ENCODE results near the gene ZNHIT1. TPM values are rescaled to one million over a fixed set of nuclear protein-coding genes. Genes with fewer than 3 reads are reported as not detected.

ZNHIT1 gene
- total RNA-seq, 1 donor from 2014 or later = 39.1 TPM

DNA sequence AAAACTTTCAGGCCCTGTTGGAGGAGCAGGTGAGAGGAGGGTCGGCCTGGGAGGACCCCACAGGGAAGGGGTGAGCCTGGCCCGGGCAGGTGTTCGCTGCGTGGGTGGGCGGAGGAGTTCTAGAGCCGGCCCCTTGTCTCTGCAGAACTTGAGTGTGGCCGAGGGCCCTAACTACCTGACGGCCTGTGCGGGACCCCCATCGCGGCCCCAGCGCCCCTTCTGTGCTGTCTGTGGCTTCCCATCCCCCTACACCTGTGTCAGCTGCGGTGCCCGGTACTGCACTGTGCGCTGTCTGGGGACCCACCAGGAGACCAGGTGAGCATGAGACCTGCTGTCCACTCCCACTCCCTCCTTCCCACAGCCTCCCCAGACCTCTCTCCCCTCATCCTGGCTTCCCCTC, 5.6 kb downstream of the ZNHIT1 start:
- peaks cover 30% of the 10 kb centered on the region for H3K79me2 ChIP-seq (ENCODE audit: low read depth)
- H3K27ac ChIP-seq = no peak overlapping the region
- no peaks in the 10 kb centered on the region for H3K27me3 ChIP-seq
- Mint-ChIP-seq H3K27ac (no peak overlapping the region), H3K4me3 (no peak overlapping the region), H3K27me3 (ENCODE audit: insufficient read depth, low read depth) (peaks cover 10% of the 10 kb centered on the region), H3K4me1 (peaks cover 12% of the 10 kb centered on the region), H3K36me3 (peaks cover 14% of the 10 kb centered on the region), H3K9me3 (no peaks in the 10 kb centered on the region)
- H3K4me2 ChIP-seq = no peak overlapping the region
- H3K36me3 ChIP-seq = no peaks in the 10 kb centered on the region
- H3K4me3 ChIP-seq = no peak overlapping the region
- DNase-seq (ENCODE audit: low spot score) = no peak
- peaks cover 7% of the 10 kb centered on the region for H3K4me1 ChIP-seq
- TF ChIP-seq EZH2phosphoT487 (IDR thresholded peaks at IDR 0.05) (no peak), EZH2 (IDR thresholded peaks at IDR 0.05) (no peak)
- TF ChIP-seq, protein P1, sequence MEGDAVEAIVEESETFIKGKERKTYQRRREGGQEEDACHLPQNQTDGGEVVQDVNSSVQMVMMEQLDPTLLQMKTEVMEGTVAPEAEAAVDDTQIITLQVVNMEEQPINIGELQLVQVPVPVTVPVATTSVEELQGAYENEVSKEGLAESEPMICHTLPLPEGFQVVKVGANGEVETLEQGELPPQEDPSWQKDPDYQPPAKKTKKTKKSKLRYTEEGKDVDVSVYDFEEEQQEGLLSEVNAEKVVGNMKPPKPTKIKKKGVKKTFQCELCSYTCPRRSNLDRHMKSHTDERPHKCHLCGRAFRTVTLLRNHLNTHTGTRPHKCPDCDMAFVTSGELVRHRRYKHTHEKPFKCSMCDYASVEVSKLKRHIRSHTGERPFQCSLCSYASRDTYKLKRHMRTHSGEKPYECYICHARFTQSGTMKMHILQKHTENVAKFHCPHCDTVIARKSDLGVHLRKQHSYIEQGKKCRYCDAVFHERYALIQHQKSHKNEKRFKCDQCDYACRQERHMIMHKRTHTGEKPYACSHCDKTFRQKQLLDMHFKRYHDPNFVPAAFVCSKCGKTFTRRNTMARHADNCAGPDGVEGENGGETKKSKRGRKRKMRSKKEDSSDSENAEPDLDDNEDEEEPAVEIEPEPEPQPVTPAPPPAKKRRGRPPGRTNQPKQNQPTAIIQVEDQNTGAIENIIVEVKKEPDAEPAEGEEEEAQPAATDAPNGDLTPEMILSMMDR (IDR thresholded peaks at IDR 0.05) = no peak
- no peaks in the 10 kb centered on the region for H4K20me1 ChIP-seq (ENCODE audit: low read depth)
- no peak overlapping the region for H2AFZ ChIP-seq (replicated peaks)
- no peaks in the 10 kb centered on the region for H3F3A ChIP-seq (ENCODE audit: low read depth)
- no peaks in the 10 kb centered on the region for H3K9me3 ChIP-seq (ENCODE audit: low read depth)
- no peak overlapping the region for H3K9ac ChIP-seq

DNA sequence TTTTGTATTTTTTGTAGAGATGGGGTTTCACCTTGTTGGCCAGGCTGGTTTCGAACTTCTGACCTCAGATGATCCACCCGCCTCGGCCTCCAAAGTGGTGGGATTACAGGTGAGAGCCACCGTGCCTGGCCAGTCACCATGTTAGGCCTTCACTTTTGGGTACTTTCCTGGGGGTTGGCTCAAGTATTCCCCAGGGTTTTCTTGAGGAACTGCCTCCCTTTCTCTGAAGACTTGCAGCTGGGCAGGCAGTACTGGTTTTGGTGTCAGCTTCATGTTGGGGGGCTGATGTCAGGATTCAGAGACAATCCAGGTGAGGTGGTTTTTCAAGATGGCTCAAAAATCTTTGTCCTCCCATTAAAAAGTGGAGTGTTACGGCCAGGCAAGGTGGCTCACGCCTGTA, 7.7 kb downstream of the ZNHIT1 start:
- H3K9me3 Mint-ChIP-seq = no peaks in the 10 kb centered on the region

DNA sequence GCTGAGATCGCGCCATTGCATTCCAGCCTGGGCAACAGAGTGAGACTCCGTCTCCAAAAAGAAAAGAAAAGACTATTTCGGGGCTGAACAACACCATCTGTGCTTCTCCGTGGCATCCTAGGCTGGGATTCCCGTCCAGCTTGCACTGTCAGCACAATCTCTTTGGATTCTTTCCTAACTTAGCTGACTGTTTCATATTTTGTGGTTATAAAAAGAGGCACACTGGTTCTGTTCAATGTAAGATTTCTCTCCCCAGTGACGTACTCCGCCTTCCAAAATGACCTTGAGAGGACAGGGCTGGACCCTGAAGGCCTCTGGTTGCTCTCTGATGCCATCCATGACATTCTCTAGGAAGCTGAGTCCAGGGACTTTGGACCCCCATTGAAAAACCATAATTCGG, 8.8 kb downstream of the ZNHIT1 start:
- no peak overlapping the region for H3K27ac Mint-ChIP-seq
- Histone ChIP-seq H3K79me2 (ENCODE audit: low read depth) (peaks cover under 1% of the 10 kb centered on the region), H3K4me2 (no peak overlapping the region), H4K20me1 (ENCODE audit: low read depth) (peaks cover 4% of the 10 kb centered on the region), H3K4me1 (no peaks in the 10 kb centered on the region), H3K9me3 (ENCODE audit: low read depth) (no peaks in the 10 kb centered on the region), H3K4me3 (no peak overlapping the region), H3K27ac (no peak overlapping the region), H3K9ac (no peak overlapping the region), H2AFZ (replicated peaks) (no peak overlapping the region), H3K36me3 (no peaks in the 10 kb centered on the region), H3K27me3 (no peaks in the 10 kb centered on the region), H3F3A (ENCODE audit: low read depth) (peaks cover 3% of the 10 kb centered on the region)
- no peak for DNase-seq (ENCODE audit: low spot score)
- H3K36me3 Mint-ChIP-seq = peaks cover 14% of the 10 kb centered on the region
- TF ChIP-seq EZH2 (IDR thresholded peaks at IDR 0.05) = no peak
- TF ChIP-seq, protein P1 (IDR thresholded peaks at IDR 0.05) = no peak
- TF ChIP-seq EZH2phosphoT487 (IDR thresholded peaks at IDR 0.05) = no peak
- peaks cover 6% of the 10 kb centered on the region for H3K27me3 Mint-ChIP-seq (ENCODE audit: insufficient read depth, low read depth)
- no peak overlapping the region for H3K4me3 Mint-ChIP-seq
- no peaks in the 10 kb centered on the region for H3K9me3 Mint-ChIP-seq
- H3K4me1 Mint-ChIP-seq = peaks cover 2% of the 10 kb centered on the region

More for the DNA sequence above, 7.7 kb downstream of the ZNHIT1 start:
- no peaks in the 10 kb centered on the region for H3K9me3 ChIP-seq (ENCODE audit: low read depth)
- H3K4me3 Mint-ChIP-seq = no peak overlapping the region
- H3K79me2 ChIP-seq (ENCODE audit: low read depth) = peaks cover 9% of the 10 kb centered on the region
- no peak overlapping the region for H3K9ac ChIP-seq
- H3K27me3 ChIP-seq = no peaks in the 10 kb centered on the region
- peaks cover 4% of the 10 kb centered on the region for H4K20me1 ChIP-seq (ENCODE audit: low read depth)
- no peak for DNase-seq (ENCODE audit: low spot score)
- H3K36me3 ChIP-seq = no peaks in the 10 kb centered on the region
- H3K4me1 Mint-ChIP-seq = peaks cover 2% of the 10 kb centered on the region
- peaks cover 11% of the 10 kb centered on the region for H3K27me3 Mint-ChIP-seq (ENCODE audit: insufficient read depth, low read depth)
- peaks cover 14% of the 10 kb centered on the region for H3K36me3 Mint-ChIP-seq
- no peak overlapping the region for H3K4me3 ChIP-seq
- H2AFZ ChIP-seq (replicated peaks) = no peak overlapping the region
- H3K27ac Mint-ChIP-seq = no peak overlapping the region
- H3K27ac ChIP-seq = no peak overlapping the region
- no peaks in the 10 kb centered on the region for H3K4me1 ChIP-seq
- no peak overlapping the region for H3K4me2 ChIP-seq
- TF ChIP-seq EZH2 (IDR thresholded peaks at IDR 0.05) = no peak
- TF ChIP-seq EZH2phosphoT487 (IDR thresholded peaks at IDR 0.05) = no peak
- H3F3A ChIP-seq (ENCODE audit: low read depth) = no peaks in the 10 kb centered on the region

- DNase-seq (ENCODE audit: low spot score) = no peak
- Histone ChIP-seq H2AFZ (replicated peaks) (no peak overlapping the region), H3K9me3 (ENCODE audit: low read depth) (no peaks in the 10 kb centered on the region), H3K27ac (no peak overlapping the region), H3K9ac (no peak overlapping the region), H3K79me2 (ENCODE audit: low read depth) (no peaks in the 10 kb centered on the region), H3F3A (ENCODE audit: low read depth) (peaks cover 11% of the 10 kb centered on the region), H4K20me1 (ENCODE audit: low read depth) (peaks cover 6% of the 10 kb centered on the region), H3K4me2 (peak overlapping the region; percentile 78), H3K27me3 (no peaks in the 10 kb centered on the region), H3K4me1 (no peaks in the 10 kb centered on the region), H3K36me3 (no peaks in the 10 kb centered on the region), H3K4me3 (peak overlapping the region; percentile 54)
- Mint-ChIP-seq H3K9me3 (no peaks in the 10 kb centered on the region), H3K27ac (no peak overlapping the region), H3K4me3 (peak overlapping the region; percentile 7), H3K27me3 (ENCODE audit: insufficient read depth, low read depth) (peaks cover 8% of the 10 kb centered on the region), H3K36me3 (peaks cover 7% of the 10 kb centered on the region), H3K4me1 (peaks cover 5% of the 10 kb centered on the region)
- TF ChIP-seq, protein P1 (IDR thresholded peaks at IDR 0.05) = no peak
- TF ChIP-seq EZH2phosphoT487 (IDR thresholded peaks at IDR 0.05) (no peak), EZH2 (IDR thresholded peaks at IDR 0.05) (no peak)
Observed at GRCh38 chr7:101231644-101232043, 13.7 kb downstream of the ZNHIT1 start.
